ENCODE measurements around the gene NOCT. TPM values are rescaled to one million over a fixed set of nuclear protein-coding genes. Genes with fewer than 3 reads are reported as not detected.
A peak's percentile ranks its signal among the peaks of the same experiment; 100 is the strongest.

The NOCT gene
- total RNA-seq: 10 to 100 TPM in 1 of 4 donors, 1 to 10 TPM in 3; 4.8 to 18.5 (median 9.2) TPM

GRCh38 chr4:139015269-139015947 lies at the start of gene NOCT:
Gene NOCT, plus strand, starts transcription at chr4:139015781. Its CDS starts 201 bp downstream, at chr4:139015982.
- in situ Hi-C loops (cut with MboI; ENCODE audit: low sequenced_read_pairs in 4 of 4) (no loop called here), intact Hi-C loops (cut with DNase I; ENCODE audit: low total_unique reads) (loop anchor here (1.0 to 10.0 kb wide), 5 partner anchors 33 to 541 kb away; partner anchors contain the start of genes ELF2 and SETD7)
- Histone ChIP-seq H3K9me3 (no peaks in the 10 kb centered on the region), H3K4me3 (peak within 1 kb of the TSS; percentile 61 to 83 (median 70)), H3K27me3 (no peaks in the 10 kb centered on the region), H3K36me3 (no peaks in the 10 kb centered on the region), H3K27ac (peak within 1 kb of the TSS; percentile 87 to 95 (median 93)), H3K4me1 (peaks cover 34 to 39% of the 10 kb centered on the region in 2 donors)
- DNase-seq (peak; percentile 82 to 90), ATAC-seq (peak; percentile 90 to 92)
- TF ChIP-seq CTCF (IDR thresholded peaks at IDR 0.05 in 4 of 5, conservative IDR thresholded peaks at IDR 0.05 in 1 of 5) (peak in 2 of 5 experiments; percentile 40 to 53), POLR2A (IDR thresholded peaks at IDR 0.05) (peak; percentile 87 to 97)

- H3K27me3 ChIP-seq: no peaks in the 10 kb centered on the region
- TF ChIP-seq CTCF (IDR thresholded peaks at IDR 0.05 in 4 of 5, conservative IDR thresholded peaks at IDR 0.05 in 1 of 5) (no peak), POLR2A (IDR thresholded peaks at IDR 0.05) (no peak)
- no peaks in the 10 kb centered on the region for H3K4me1 ChIP-seq
- no peaks in the 10 kb centered on the region for H3K36me3 ChIP-seq
- intact Hi-C loops (cut with DNase I; ENCODE audit: low total_unique reads): no loop called here
- no peaks in the 10 kb centered on the region for H3K9me3 ChIP-seq
- no peak overlapping the region for H3K4me3 ChIP-seq
- ATAC-seq (no peak), DNase-seq (no peak)
- H3K27ac ChIP-seq: no peak overlapping the region
- in situ Hi-C loops (cut with MboI; ENCODE audit: low sequenced_read_pairs in 4 of 4): no loop called here
These were observed 48.3 kb upstream of the NOCT start for GRCh38 chr4:138967313-138967712.

GRCh38 chr4:138972956-138973801 lies 42.4 kb upstream of the NOCT start:
- ATAC-seq (peak in 1 of 2 donors; percentile 21), DNase-seq (no peak)
- H3K27me3 ChIP-seq: no peaks in the 10 kb centered on the region
- intact Hi-C loops (cut with DNase I; ENCODE audit: low total_unique reads) (no loop called here), in situ Hi-C loops (cut with MboI; ENCODE audit: low sequenced_read_pairs in 4 of 4) (no loop called here)
- H3K9me3 ChIP-seq: no peaks in the 10 kb centered on the region
- no peak for TF ChIP-seq CTCF (IDR thresholded peaks at IDR 0.05 in 4 of 5, conservative IDR thresholded peaks at IDR 0.05 in 1 of 5)
- TF ChIP-seq POLR2A (IDR thresholded peaks at IDR 0.05): no peak
- peaks cover 0 to 8% of the 10 kb centered on the region in 2 donors for H3K4me1 ChIP-seq
- no peaks in the 10 kb centered on the region for H3K36me3 ChIP-seq
- H3K4me3 ChIP-seq: no peak overlapping the region
- H3K27ac ChIP-seq: no peak overlapping the region

- Histone ChIP-seq H3K4me1 (peaks cover 0 to 8% of the 10 kb centered on the region in 2 donors), H3K27ac (no peak overlapping the region), H3K27me3 (no peaks in the 10 kb centered on the region), H3K4me3 (no peak overlapping the region), H3K9me3 (no peaks in the 10 kb centered on the region), H3K36me3 (no peaks in the 10 kb centered on the region)
- in situ Hi-C loops (cut with MboI; ENCODE audit: low sequenced_read_pairs in 4 of 4) (no loop called here), intact Hi-C loops (cut with DNase I; ENCODE audit: low total_unique reads) (no loop called here)
- no peak for TF ChIP-seq CTCF (IDR thresholded peaks at IDR 0.05 in 4 of 5, conservative IDR thresholded peaks at IDR 0.05 in 1 of 5)
- TF ChIP-seq POLR2A (IDR thresholded peaks at IDR 0.05): no peak
- DNase-seq: no peak
- no peak for ATAC-seq
These were observed 40.4 kb upstream of the NOCT start for GRCh38 chr4:138975225-138975624.
